Measurements from ENCODE around the gene AMPD2. TPM values are rescaled to one million over a fixed set of nuclear protein-coding genes. Genes with fewer than 3 reads are reported as not detected.

Gene AMPD2
- total and polyA plus RNA-seq, 4 donors, result 19.2 to 87.4 (median 22.7) TPM

DNA sequence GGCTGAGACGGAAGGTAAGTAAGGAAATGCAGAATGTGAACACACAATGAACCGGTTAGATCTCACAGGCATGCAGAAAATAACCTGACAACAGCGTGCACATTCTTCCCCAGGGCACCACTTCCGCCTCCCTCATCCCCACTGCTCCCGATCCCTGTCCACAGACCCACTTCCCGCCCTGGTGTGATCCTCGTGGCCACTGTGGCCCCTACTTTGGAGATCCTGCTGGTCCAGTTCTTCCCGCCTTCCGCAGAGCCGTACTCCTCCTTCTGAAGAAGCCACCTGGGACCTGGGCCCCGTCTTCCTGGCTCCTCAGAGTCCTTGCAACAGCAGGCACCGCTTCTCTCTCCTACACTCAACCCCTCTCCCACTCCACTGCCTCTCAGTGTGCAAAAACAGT, 34.9 kb downstream of the AMPD2 start:
- H3K36me3 ChIP-seq (ENCODE audit: control insufficient read depth in 4 of 4, insufficient read depth in 3 of 4, low read depth in 1 of 4, low read length in 3 of 4), result peaks cover 0 to 7% (median under 1%) of the 10 kb centered on the region in 4 donors
- 94% methylated on average over 12 of the region's 12 CpGs for WGBS
- no peaks in the 10 kb centered on the region for H3K9me3 ChIP-seq (ENCODE audit: control insufficient read depth in 4 of 4, low read length in 3 of 4)
- no peak overlapping the region for H3K4me3 ChIP-seq (ENCODE audit: low read depth in 1 of 3, low read length in 3 of 3)
- DNase-seq (ENCODE audit: low spot score), result no peak
- H3K27ac ChIP-seq (ENCODE audit: low read depth in 1 of 2, low read length in 2 of 2), result no peak overlapping the region
- TF ChIP-seq HNF4G (IDR thresholded peaks at IDR 0.05) (no peak), NR2F2 (IDR thresholded peaks at IDR 0.05) (no peak)
- H3K27me3 ChIP-seq (ENCODE audit: control insufficient read depth in 4 of 4, insufficient read depth in 4 of 4, low read length in 3 of 4), result no peaks in the 10 kb centered on the region
- peaks cover 6 to 21% (median 12%) of the 10 kb centered on the region in 4 donors for H3K4me1 ChIP-seq (ENCODE audit: control insufficient read depth in 4 of 4, insufficient read depth in 4 of 4, low read length in 3 of 4)
- H3K9ac ChIP-seq (ENCODE audit: low read depth in 1 of 2, low read length in 2 of 2), result no peak overlapping the region

DNA sequence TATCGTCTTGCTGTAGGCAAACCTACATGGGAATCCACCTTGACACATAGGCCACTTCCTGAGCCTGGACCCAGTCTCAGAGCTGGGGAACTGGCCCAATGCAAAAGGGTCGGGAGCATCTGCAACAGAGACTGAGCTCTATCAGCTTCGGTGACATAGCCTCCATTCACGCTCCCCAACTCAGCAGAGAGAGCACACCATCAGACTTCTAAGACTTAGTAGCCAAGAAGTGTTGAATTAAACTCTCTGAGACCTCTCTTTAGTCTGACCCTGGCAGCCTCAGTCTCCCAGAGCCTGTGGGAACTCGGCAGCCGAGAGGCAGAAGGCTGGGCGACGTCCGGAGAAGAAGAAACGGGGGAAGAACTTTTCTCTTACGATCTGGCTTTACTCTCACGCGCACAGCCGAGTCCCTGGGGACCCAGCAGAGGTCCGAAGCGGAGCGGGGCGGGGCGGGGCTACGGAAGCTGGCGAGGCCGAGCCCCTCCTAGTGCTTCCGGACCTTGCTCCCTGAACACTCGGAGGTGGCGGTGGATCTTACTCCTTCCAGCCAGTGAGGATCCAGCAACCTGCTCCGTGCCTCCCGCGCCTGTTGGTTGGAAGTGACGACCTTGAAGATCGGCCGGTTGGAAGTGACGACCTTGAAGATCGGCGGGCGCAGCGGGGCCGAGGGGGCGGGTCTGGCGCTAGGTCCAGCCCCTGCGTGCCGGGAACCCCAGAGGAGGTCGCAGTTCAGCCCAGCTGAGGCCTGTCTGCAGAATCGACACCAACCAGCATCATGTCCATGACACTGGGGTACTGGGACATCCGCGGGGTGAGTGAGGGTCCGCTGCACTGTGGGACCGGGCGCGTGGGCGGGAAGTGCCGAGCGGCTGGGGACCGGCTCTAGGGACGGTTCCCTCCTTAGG, 36.2 kb downstream of the AMPD2 start, which contains the start of gene GSTM4:
TSS of gene GSTM4 (plus strand) at position 485 of the 905 bp plus-strand sequence. CDS start at position 776, 291 bp downstream.
- Histone ChIP-seq H3K9ac (ENCODE audit: low read depth in 1 of 2, low read length in 2 of 2) (peak within 1 kb of the TSS; percentile 68 to 94), H3K9me3 (ENCODE audit: control insufficient read depth in 4 of 4, low read length in 3 of 4) (no peaks in the 10 kb centered on the region), H3K27me3 (ENCODE audit: control insufficient read depth in 4 of 4, insufficient read depth in 4 of 4, low read length in 3 of 4) (no peaks in the 10 kb centered on the region), H3K27ac (ENCODE audit: low read depth in 1 of 2, low read length in 2 of 2) (peak within 1 kb of the TSS; percentile 82 to 87), H3K4me3 (ENCODE audit: low read depth in 1 of 3, low read length in 3 of 3) (peak within 1 kb of the TSS; percentile 69 to 95 (median 87)), H3K36me3 (ENCODE audit: control insufficient read depth in 4 of 4, insufficient read depth in 3 of 4, low read depth in 1 of 4, low read length in 3 of 4) (peaks cover 0 to 17% (median 2%) of the 10 kb centered on the region in 4 donors), H3K4me1 (ENCODE audit: control insufficient read depth in 4 of 4, insufficient read depth in 4 of 4, low read length in 3 of 4) (peaks cover 6 to 21% (median 13%) of the 10 kb centered on the region in 4 donors)
- TF ChIP-seq, protein P1, sequence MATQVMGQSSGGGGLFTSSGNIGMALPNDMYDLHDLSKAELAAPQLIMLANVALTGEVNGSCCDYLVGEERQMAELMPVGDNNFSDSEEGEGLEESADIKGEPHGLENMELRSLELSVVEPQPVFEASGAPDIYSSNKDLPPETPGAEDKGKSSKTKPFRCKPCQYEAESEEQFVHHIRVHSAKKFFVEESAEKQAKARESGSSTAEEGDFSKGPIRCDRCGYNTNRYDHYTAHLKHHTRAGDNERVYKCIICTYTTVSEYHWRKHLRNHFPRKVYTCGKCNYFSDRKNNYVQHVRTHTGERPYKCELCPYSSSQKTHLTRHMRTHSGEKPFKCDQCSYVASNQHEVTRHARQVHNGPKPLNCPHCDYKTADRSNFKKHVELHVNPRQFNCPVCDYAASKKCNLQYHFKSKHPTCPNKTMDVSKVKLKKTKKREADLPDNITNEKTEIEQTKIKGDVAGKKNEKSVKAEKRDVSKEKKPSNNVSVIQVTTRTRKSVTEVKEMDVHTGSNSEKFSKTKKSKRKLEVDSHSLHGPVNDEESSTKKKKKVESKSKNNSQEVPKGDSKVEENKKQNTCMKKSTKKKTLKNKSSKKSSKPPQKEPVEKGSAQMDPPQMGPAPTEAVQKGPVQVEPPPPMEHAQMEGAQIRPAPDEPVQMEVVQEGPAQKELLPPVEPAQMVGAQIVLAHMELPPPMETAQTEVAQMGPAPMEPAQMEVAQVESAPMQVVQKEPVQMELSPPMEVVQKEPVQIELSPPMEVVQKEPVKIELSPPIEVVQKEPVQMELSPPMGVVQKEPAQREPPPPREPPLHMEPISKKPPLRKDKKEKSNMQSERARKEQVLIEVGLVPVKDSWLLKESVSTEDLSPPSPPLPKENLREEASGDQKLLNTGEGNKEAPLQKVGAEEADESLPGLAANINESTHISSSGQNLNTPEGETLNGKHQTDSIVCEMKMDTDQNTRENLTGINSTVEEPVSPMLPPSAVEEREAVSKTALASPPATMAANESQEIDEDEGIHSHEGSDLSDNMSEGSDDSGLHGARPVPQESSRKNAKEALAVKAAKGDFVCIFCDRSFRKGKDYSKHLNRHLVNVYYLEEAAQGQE (IDR thresholded peaks at IDR 0.05), result peak; percentile 56
- peak; percentile 81 to 86 for TF ChIP-seq HNF4A (conservative IDR thresholded peaks at IDR 0.05)
- TF ChIP-seq, protein P2, sequence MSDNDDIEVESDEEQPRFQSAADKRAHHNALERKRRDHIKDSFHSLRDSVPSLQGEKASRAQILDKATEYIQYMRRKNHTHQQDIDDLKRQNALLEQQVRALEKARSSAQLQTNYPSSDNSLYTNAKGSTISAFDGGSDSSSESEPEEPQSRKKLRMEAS (IDR thresholded peaks at IDR 0.05), result peak; percentile 68
- peak in 1 of 2 donors; percentile 56 for TF ChIP-seq RXRA (IDR thresholded peaks at IDR 0.05)
- TF ChIP-seq FOXA1 (IDR thresholded peaks at IDR 0.05), result no peak
- no peak for TF ChIP-seq JUND (IDR thresholded peaks at IDR 0.05)
- TF ChIP-seq, protein P3, sequence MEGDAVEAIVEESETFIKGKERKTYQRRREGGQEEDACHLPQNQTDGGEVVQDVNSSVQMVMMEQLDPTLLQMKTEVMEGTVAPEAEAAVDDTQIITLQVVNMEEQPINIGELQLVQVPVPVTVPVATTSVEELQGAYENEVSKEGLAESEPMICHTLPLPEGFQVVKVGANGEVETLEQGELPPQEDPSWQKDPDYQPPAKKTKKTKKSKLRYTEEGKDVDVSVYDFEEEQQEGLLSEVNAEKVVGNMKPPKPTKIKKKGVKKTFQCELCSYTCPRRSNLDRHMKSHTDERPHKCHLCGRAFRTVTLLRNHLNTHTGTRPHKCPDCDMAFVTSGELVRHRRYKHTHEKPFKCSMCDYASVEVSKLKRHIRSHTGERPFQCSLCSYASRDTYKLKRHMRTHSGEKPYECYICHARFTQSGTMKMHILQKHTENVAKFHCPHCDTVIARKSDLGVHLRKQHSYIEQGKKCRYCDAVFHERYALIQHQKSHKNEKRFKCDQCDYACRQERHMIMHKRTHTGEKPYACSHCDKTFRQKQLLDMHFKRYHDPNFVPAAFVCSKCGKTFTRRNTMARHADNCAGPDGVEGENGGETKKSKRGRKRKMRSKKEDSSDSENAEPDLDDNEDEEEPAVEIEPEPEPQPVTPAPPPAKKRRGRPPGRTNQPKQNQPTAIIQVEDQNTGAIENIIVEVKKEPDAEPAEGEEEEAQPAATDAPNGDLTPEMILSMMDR (IDR thresholded peaks at IDR 0.05; ENCODE audit: low read depth, low read length, missing input control), result no peak
- TF ChIP-seq HNF4G (IDR thresholded peaks at IDR 0.05), result peak; percentile 81
- no peak for TF ChIP-seq EGR1 (IDR thresholded peaks at IDR 0.05; ENCODE audit: low read depth in 2 of 2)
- TF ChIP-seq SP1 (IDR thresholded peaks at IDR 0.05), result peak; percentile 82
- peak in 1 of 2 donors; percentile 68 for TF ChIP-seq GABPA (IDR thresholded peaks at IDR 0.05 in 1 of 2, conservative IDR thresholded peaks at IDR 0.05 in 1 of 2)
- TF ChIP-seq, protein P4, sequence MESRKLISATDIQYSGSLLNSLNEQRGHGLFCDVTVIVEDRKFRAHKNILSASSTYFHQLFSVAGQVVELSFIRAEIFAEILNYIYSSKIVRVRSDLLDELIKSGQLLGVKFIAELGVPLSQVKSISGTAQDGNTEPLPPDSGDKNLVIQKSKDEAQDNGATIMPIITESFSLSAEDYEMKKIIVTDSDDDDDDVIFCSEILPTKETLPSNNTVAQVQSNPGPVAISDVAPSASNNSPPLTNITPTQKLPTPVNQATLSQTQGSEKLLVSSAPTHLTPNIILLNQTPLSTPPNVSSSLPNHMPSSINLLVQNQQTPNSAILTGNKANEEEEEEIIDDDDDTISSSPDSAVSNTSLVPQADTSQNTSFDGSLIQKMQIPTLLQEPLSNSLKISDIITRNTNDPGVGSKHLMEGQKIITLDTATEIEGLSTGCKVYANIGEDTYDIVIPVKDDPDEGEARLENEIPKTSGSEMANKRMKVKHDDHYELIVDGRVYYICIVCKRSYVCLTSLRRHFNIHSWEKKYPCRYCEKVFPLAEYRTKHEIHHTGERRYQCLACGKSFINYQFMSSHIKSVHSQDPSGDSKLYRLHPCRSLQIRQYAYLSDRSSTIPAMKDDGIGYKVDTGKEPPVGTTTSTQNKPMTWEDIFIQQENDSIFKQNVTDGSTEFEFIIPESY (IDR thresholded peaks at IDR 0.05), result peak; percentile 83
- TF ChIP-seq RAD21 (IDR thresholded peaks at IDR 0.05), result peak; percentile 34 to 36
- peak; percentile 83 for TF ChIP-seq YY1 (IDR thresholded peaks at IDR 0.05)
- peak; percentile 67 for TF ChIP-seq TAF1 (conservative IDR thresholded peaks at IDR 0.05)
- TF ChIP-seq NR2F2 (IDR thresholded peaks at IDR 0.05), result peak; percentile 57
- TF ChIP-seq, protein P5, sequence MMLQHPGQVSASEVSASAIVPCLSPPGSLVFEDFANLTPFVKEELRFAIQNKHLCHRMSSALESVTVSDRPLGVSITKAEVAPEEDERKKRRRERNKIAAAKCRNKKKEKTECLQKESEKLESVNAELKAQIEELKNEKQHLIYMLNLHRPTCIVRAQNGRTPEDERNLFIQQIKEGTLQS (IDR thresholded peaks at IDR 0.05), result no peak
- no peak for TF ChIP-seq FOXA2 (IDR thresholded peaks at IDR 0.05)
- peak; percentile 80 for DNase-seq (ENCODE audit: low spot score)
- WGBS, result 1% methylated on average over 54 of the region's 54 CpGs

Measured in liver (tissue), 9 donors.